Stimulated activated CD4-positive, alpha-beta T cell treated with anti-CD3 and anti-CD28 coated beads, Interleukin-15, amount 100 ng/mL, for 24 hours (primary cell): Measurements from ENCODE around the gene WDR90.
A peak's percentile ranks its signal among the peaks of the same experiment; 100 is the strongest.

Experiments
- DNase-seq: peaks from one replicate; pipeline ENCODE4 v3.0.0-alpha.2; 2020

Gene WDR90

DNA sequence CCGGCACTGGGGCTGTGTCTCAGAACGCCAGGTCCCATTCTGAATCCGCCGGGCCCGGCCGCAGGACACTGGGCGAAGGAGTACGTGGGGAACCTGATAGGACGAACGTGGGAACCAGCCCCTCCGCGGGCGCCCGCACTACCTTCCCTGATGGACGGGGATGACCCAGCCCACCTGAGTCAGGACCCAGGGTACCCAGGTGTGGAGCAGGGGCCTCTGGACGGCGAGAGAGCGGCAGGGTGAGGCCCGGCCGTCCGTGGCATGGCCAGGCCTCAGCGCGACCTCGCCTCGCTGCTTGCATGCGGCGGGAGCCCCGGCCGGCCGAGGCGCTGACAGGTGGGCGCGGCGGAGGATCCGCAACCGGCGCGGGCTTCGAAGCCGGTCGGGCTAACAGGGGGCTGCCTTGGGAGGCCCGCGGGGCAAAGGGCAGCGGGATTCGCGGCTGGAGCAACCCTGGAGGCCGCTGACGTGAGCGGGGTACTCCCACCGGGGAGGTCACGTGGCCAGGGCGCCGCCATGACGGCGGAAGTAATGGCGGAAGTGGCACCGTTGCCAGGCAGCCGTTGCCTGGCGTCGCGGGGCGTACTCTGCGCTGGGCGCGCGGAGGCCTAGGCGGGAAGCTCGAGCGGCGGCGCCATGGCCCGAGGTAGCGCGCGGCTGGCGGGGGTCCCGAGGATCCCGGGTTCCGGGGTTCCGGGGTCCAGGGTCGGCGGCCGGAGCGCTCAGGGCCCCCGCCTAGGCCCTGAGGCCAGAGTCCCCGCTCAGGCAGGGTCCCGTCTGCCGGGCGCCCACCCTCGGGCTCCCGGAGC lies at the start of gene WDR90:
TSS of gene WDR90 (plus strand) at position 585 of the 809 bp plus-strand sequence. CDS start at position 637, 52 bp downstream.
- DNase-seq: peak; percentile 97

DNA sequence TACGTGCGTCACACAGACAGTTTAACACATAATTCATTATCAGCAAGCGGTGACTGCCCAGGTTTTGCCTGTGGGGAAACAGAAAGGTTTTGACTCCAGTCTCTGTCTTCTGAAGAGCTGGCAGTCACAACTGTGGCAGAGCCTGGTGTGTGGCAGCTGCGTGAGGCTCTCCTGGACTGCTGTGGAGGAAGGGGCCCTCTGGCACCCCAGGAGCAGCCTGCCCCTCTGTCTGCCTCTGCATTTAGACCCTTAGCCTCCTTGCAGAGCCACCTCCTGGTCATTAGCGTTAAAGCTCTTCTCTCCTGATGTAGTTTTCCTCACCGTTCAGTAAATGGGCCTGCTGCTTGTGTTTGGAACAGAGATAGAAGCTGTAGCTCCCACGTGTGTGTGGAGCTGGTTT lies 48.4 kb upstream of the WDR90 start:
- DNase-seq: no peak

DNA sequence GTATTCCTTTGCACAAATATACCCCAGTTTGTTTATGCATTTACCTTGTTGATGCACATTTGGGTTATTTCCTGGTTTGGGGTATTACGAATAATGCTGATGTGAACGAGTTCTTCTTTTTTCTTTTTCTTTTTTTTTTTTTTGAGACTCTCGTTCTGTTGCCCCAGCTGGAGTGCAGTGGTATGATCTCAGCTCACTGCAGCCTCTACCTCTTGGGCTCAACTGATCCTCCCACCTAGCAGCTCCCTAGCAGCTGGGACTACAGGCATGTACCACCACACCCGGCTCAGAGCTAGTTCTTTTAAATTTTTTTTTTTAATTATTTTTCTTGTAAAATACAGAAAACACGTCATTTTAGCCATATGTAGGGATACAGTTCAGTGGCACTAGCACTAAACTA lies 45.2 kb upstream of the WDR90 start:
- DNase-seq: no peak

DNA sequence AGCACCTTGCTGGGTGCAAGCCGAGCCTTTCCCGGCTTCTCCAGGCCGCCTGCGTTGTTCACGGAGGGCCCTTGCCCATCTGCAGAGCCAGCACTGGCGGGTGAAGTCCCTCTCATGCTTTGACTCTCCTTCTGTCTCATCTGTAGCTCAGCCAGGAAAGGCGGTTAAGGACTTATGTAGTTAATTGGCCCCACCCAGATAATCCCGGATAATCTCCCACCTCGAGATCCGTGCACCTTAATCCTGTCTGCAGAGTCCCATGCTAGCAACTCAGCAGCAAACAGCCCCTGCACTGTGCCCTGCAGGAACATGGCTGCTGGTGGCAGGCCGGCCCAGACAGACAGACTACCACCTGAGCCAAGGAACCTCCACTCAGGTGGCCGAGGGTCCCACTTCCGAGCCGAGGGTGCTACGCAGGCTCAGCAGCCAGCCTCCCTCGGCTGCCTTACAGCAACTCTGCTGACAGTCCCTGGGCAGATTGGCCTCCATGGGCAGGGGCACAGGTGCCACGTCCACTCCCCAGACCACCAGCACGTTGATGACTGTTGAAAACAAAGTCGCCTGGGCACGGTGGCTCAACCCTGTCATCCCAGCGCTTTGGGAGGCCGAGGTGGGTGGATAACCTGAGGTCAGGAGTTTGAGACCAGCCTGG lies 42.4 kb upstream of the WDR90 start:
- no peak for DNase-seq

DNA sequence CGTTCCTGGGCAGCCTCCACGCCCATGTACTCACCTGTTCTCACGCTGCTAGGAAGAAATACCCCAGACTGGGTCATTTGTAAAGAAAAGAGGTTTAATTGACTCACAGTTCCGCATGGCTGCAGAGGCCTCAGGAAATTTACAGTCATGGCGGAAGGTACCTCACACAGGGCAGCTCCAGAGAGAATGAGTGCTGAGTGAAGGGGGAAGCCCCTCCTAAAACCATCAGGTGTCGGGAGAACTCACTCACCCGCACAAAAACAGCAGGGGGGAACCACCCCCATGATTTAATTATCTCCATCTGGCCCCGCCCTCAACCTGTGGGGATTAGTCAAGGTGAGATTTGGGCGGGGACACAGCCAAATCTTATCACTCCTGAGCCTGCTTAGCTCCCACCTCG lies 41.1 kb upstream of the WDR90 start:
- peak; percentile 77 for DNase-seq

DNA sequence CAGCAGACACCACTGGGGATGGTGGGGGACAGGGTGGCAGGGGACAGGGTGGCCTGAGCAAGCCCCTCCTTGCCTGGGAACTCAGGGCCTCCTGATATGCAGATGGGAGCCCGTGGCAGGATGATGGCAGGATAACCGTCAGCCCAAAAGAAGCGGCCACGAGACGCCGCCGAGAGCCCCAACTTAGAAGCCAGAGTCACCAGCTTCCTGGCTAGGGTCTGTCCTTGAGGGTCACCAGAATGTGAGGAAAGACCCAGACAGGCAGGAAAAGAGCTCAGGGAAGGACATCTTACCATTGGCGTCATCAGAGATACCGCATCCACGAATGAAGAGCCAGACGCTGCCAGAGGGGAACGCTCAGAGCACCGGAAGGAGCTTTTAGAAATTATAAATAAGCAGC lies 39.8 kb upstream of the WDR90 start:
- no peak for DNase-seq

DNA sequence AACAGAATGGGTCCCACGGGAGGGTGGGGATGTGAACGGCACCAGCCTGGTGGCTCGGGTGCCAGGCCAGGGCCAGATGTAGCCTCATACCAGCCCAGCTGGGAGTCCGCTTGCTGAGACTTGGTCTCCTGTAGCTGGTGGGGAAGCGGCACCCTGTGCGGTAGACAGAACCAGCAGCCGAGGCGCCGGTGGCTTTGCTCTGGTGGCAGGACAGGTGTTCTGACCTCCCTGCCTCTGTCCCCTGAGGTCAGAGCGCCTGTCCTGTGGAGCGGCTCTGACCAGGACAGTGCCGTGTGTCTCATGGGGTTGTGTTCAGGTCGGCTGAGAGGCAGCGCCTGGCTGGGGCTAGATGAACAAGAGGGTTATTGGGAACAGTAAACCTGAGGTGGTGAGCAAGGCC lies 39.2 kb upstream of the WDR90 start:
- DNase-seq: no peak

DNA sequence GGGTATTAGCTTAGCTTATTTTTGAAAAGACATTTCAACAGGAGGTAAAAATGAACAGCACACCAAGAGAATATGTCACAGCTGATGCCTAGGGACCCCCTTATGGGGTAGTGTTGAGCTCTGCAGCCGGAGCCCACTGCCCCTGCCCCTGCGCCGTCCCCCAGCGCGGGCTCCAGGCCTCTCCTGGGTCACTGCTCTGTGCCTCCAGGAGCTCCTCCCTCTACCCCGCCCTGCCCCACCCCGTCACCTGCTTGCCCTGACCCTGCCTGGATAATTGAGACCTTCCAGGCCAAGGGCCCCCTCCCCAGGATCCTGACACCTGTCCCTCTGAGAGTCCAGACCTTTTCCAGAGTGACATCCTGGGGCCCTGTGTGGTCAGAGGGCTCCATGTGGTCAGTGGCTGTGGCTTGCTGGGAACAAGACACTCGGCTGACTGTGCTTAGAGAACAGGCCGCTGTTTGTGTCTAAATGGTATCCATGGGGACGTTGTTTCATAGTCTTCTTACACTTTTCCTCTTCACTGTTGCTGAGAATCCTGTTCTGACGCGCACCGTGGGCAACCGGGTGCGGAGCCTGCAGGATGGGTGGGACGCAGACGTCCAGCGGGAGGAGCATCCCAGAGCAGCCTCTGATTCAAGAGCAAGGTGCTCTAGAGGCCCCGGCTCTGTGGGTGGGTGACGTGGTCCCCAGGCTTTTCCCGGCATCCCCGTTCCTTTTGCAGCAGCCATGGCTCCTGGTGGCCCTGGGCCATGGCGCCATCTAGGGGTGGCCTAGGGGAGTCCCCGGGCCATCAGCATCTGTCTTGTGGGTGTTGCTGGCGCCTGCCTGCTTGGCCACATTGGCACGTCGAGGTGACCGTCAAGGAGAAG lies 38.4 kb upstream of the WDR90 start:
- peak; percentile 77 for DNase-seq

DNA sequence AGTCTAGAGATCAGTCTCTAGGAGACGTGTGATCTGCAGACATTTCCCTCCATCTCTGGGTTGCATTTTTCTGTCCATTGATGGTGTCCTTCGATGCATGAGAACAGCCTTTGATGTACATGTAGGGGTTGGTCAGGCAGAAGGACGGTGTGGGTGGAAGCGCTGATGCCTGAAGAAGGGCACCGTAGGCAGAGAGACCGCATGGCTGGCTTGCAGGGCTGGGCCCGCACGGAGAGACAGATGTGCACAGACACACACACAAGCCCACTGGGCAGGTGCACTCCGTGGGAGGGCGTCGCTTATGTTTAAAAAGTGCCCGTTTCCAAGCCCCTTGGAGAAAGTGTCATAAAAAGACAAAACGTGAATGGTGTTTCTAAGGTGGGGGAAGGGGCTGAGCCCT lies 34.0 kb upstream of the WDR90 start:
- no peak for DNase-seq

DNA sequence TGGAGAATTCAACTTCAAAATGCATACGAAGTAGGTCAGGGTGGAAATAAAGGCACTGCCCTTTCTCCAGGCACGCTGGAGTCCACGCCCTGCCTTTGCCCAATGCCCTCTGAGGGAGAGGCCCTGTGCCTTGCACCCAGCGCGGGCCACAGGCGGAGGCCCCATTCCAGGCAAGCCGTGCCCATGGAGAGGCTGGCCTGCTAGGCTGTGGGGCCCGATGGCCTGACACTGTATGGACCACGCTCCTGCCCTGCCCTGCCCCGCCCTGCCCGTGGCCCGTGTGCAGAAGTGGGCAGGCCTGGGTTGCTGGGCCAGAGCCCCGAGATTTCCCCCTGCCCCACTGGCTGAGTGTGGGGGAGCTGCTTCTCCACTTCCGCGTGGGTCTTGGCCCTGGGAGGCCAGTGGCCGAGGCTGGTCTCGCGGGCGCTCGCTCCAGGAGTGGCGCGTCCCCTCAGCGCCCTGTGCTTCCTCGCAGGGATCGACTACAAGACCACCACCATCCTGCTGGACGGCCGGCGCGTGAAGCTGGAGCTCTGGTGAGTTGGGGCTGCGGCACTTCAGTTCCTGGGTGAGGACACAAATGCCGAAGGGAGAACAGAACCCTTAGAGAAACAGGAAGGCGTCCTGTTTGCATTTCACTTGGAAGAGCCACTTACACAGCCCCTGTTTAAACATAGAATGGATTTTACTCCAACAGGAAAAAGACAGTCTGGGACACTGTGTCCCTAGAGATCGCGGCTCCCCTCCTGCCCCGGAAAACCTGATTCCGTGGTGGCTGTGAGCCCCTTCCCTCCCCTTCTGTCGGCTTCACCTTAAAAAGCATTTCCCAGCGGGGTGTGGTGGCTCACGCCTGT lies 32.2 kb upstream of the WDR90 start:
- no peak for DNase-seq

DNA sequence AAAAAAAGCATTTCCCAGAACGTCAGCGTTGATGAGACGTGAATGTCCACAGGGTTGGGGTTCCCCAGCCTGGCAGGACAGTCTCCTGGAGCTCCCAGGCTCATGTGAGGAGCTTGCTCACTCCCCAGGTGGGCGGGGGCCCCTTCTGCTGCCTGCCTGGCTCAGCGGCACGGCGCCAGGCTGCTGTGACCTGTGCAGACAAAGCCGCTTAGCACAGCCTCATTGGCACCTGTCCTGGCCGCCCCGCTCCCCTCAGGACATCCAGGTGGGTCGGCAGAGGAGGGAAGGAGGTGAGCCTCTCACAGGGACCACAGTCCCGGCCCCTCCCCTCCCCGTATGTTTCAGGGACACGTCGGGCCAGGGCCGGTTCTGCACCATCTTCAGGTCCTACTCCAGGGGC lies 31.3 kb upstream of the WDR90 start:
- DNase-seq: no peak

DNA sequence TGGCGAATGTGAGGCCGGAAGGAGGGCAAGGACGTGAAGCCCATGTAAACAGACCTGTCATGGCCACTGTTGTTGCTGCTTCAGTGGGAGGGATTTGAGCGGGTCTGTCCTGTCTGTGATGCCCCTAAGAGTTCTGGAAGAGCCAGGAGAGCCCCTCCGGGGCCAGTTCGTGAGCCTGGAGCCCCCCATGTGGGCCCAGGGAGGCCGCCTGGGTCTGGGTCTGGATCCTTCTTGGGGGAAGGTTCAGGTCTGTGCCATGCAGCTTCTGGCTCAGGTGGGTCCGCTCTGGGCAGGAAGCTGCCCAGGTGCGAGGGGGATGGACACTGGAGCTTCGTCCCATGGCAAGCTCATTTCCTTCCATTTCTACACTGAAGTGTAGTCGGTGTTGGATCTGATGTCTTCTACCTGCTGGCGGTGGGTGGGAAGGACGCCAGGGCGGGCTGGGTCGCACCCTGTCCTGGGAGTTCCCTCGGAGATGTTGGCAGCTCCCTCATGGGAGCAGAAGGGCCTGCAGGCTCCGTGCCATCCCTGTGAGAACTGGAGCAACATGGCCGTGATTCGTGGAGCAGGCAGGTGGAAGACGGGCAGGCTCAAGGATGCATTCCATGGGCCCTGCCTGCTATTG lies 29.6 kb upstream of the WDR90 start:
- DNase-seq: no peak

DNA sequence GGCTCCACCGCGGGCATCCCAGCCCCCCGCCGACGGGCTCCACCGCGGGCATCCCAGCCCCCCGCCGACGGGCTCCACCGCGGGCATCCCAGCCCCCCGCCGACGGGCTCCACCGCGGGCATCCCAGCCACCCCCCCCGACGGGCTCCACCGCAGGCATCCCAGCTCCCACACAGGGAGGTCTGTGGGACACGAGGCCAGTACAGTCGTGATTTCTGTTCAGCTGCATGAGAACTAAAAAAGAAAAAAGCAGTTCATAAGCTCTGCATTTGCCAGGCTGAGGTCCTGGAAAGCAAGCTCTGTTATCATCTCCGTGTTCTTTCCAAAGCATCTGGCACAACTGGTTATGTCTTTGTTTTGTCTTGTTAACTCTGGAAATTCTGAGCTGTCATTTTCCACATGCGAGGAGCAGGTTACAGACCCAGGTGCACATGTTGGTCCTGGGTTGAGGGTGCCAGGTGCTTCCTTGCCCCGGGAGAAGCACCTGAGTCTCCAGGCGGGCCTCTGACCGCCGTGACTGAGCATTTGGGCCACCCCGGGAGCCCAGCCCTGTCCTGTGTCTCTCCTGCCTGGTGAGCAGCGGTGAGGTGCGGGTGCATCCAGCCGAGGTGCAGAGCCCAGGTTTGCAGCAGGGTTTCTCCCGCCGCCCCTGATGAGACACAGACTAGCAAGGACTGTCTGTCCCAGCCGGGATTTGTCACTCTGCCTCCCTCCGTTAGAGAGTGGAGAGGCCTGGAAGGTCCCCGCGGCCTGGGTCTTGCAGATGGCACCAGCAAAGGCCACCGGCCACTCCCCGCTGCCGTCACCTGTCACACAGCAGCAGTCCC lies 28.3 kb upstream of the WDR90 start:
- DNase-seq: no peak

DNA sequence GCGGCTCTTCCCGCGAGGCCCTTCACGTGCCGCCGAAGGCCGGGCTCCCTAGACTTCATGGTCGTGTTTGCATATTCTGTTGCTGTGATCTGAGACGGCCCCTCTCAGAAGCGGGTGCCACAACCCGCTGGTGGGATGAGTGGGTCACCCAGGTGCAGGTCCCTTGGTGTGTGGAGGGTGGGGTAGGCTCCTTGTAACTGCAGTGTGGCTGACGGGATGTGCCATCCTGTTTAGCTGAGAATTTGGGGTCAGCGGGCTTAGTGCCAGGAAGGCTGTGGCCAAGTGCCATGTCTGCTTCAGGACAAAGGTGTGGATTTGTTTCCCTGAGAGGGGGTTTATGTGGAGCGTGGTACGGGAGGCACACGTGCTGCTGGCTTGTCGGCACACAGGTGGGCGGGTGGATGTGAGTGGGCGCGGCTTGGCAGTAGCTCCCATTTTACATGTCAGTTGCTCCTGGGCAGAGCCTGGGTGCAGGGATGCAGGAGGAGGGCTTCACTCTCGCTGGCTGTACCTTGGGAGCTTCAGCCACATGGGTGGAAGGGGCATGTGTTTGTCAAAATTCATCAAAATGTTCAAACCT lies 27.5 kb upstream of the WDR90 start:
- no peak for DNase-seq

DNA sequence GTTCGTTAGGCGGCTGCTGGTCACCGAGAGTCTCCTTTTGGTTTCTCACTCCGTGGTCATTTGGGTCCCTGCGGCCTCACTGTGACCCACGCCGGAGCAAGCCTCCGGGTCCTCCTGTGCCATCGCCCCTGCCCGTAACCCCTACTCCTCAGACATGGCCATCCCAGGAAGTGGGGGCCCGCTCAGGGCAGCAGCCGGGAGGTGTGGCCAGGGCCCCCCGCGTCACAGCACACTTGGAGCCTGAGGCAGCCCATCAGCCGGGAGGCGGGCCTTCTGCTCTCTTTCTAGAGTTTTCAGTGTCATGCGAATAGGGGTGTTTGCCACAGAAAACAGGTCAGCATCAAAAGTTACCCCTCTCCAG lies 26.3 kb upstream of the WDR90 start:
- DNase-seq: no peak

DNA sequence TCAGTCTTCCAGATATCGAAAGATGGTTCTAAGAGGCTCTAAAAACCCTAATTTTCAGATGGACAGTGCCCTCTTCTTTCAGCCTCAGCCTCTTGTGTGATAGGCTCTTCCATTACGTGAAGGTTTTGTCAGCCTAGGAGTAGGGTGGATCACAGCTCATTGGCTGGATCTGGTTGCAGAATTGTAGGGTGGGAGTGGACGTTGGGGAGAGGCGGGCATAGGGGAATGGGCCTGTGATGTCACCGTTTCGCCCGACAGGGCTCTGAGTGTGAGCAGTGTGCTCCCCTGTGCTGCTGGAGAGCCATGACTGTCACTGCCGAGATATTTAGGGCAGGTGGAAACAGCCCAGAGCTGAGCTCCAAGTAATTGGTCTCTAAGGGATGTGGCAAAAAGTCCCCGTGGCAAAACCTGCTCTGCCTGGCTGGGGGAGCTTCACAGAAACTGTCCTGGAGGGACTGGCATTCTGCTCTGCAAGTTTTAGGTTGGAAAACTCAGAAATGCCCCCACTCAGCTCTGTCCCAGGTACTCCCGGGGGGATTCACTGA lies 24.6 kb upstream of the WDR90 start:
- DNase-seq: no peak

DNA sequence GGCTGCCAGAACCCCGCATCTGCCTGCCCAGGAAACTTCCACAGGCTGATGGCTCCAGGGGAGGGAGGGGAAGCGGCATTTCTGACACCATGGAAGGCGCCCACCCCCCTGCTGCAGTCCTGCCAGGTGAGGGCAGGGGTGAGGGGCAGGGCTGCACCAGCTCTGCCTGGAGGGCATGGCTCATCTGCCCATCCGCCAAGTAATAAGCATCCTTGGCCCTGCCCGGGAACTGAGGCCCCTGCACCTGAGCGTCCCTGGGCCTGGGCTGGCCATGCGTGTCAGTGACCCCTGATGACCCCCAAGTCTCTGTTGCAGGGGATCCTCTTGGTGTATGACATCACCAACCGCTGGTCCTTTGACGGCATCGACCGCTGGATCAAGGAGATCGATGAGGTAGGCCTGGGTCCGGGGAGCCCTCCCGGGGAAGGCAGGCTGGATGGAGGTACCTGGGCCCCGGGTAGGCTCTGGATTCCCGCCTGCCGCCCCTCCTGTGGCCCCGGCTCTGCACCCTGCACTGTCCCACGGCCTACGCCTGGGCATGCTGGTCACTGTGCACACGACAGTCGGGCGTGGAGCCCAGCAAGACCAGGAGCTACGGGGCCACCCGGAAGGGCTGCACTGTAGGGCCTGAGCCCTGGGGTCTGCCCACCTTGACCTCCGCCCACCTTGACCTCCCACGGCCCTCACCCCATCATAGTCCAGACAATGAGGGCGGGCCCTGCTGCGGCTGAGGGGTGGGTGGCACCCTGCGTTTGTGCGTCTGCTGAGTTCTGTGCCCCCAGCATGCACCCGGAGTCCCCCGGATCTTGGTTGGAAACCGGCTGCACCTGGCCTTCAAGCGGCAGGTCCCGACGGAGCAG lies 23.8 kb upstream of the WDR90 start:
- no peak for DNase-seq

DNA sequence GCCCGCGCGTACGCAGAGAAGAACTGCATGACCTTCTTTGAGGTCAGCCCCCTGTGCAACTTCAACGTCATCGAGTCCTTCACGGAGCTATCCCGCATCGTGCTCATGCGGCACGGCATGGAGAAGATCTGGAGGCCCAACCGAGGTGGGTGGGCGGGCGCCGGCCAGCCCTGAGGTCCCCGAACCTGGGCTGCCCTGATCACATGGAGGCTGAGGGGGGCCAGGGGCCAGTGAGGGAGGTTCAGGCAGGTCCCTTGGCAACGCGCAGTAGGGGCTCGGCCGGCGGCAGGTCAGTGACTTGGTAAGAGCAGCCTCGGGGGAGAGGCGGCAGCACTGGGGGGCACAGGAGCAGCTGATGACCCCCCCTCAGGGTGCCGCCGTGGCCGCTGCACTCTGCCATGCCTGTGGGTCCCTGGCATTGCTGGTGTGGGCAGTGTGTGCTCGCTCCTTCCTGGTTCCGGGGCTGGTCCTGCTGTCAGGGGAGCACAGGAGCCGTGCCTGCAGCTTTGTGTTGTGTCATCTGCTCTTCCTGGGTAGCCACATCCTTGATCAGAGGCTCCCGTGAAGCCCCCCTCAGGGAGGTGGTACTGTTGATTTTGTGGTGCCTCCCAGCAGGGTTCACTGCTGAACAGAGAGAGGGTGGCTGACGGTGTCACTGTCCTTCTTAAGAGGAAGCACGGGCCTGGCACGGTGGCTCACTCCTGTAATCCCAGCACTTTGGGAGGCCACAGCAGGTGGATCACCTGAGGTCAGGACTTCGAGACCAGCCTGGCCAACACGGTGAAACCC lies 23.0 kb upstream of the WDR90 start:
- no peak for DNase-seq
